HG03558 (cell line): ENCODE results near the gene PHTF2.
"Not testable (repeated sequence)": the region's sequence is repeated elsewhere in the genome, so short reads cannot be mapped to it uniquely, and the experiment has no call there.

Experiments used
- ATAC-seq: cut with Tn5 transposase; IDR thresholded peaks from one replicate; pipeline ENCODE4 v1.9.1; 2021; ENCODE audit warnings: moderate number of reproducible peaks; ENCODE audit not compliant: unreplicated experiment; ENCODE audit errors: extremely low read depth

The PHTF2 gene

GRCh38 chr7:77975672-77976480 is 177.3 kb downstream of the PHTF2 start:
- no peak for ATAC-seq

DNA sequence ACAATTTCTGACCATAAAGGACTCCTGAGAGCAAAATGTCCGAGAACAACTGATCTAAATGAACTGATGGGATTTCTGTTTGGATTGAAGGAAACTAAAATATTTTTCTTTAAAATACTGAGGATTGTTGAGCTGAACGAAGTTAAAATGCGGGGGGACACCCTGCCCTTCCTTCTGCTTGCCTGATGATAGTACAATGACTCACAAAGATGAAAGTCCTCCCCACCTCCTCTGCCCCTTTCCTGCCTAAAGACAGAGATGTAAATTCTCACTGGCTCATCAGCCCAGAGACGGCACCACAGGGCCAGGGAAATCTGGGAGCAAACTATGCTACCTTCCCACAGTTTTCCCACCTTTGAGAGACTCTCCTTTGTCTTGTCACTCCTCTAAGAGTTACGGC is 180.6 kb downstream of the PHTF2 start:
- no peak for ATAC-seq

DNA sequence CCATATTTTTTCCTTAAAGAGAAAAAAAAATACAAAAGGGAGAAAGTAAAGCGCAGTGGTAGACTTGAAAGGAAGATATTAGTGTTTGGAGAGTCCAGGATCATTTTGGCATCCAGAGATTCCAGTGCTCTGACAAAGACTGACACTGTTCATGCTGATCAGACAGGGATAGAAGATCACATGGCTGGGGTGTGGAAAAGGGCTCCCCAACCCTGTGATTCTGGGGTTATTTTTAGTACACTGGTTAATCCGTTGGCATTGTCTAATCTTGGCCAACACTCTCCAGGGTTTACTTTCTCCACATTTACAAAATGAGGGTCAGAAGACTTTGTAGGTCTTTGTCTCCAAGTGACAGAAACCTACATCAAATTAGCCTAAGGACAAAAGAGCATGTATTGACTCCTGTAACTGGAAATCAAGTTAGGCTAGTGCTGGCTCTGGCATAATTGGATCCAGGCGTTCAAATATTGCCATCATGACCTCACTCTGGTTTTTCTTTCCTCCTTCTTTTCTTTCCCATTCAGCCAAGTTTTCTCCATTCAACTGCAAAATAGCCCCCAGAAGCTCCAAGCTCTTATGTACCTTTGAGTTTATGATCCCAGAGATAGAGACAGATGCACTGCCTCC is 181.6 kb downstream of the PHTF2 start:
- no peak for ATAC-seq

- ATAC-seq, result no peak
Observed at GRCh38 chr7:77982926-77983550, 184.5 kb downstream of the PHTF2 start.

GRCh38 chr7:77983973-77984372 is 185.4 kb downstream of the PHTF2 start:
- no peak for ATAC-seq

- no peak for ATAC-seq
Observed at GRCh38 chr7:77985232-77985973, 186.8 kb downstream of the PHTF2 start.

GRCh38 chr7:77985974-77986339 is 187.4 kb downstream of the PHTF2 start:
- no peak for ATAC-seq

DNA sequence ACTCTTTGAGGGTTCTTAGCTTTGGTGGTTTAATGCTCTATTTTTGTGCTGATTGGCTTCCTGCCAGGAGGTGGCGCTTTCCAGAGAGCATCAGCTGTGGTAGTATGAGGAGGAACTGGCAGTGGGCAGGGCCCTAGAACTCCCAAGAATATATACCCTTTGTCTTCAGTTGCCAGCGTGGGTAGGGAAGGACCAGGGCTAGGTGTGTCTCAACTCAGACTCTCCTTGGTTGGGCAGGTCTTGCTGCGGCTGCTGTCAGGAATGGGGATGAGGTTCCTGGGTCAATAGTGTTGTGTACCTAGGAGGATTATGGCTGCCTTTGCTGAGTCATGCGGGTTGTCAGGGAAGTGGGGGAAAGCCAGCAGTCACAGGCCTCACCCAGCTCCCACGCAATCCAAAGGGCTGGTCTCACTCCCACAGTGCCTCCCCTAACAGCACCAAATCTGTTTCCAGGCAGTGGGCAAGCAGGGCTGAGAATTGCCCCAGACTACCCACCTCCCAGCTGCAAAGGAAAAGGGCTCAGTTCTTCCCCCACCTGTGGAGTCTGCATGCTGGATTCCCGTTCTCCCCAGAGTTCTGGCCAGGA is 191.5 kb downstream of the PHTF2 start:
- ATAC-seq, result no peak

GRCh38 chr7:77991656-77992055 is 193.1 kb downstream of the PHTF2 start:
- no peak for ATAC-seq

DNA sequence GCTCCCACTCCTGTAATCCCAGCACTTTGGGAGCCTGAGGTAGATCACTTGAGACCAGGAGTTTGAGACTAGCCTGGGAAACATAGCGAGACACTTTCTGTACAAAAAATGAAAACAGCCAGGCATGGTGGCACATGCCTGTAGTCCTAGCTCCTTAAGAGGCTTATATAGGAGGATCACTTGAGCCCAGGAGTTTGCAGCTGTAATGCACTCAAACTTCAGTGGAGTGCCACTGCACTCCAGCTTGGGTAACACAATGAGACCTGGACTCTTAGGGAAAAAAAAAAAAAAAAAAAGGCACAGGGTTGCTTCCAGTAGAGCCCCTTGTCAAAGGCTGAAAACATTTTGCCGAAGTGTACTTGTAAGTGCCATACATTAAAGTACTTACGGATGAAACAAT is 195.3 kb downstream of the PHTF2 start:
- ATAC-seq, result no peak

DNA sequence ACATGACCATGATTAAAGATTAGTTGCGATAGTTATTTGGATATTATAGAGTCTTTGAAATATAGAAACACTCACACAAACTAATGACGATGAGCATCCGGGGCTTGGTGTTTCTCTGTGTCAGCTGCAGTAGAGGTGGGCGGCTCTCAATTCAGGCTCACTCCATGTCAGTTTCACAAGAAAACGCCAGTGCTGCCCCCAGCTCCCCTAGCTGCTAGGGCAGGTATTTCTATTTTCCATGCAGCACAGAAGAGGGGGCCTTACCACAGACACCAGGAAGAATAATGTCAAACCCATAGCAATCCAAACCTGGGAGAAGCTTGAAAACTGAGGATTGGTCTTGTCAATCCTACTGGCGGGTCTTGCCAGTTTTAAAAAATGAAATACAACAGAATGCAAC is 197.1 kb downstream of the PHTF2 start:
- ATAC-seq, result no peak

GRCh38 chr7:77999168-77999567 is 200.6 kb downstream of the PHTF2 start:
- ATAC-seq, result not testable (repeated sequence)

DNA sequence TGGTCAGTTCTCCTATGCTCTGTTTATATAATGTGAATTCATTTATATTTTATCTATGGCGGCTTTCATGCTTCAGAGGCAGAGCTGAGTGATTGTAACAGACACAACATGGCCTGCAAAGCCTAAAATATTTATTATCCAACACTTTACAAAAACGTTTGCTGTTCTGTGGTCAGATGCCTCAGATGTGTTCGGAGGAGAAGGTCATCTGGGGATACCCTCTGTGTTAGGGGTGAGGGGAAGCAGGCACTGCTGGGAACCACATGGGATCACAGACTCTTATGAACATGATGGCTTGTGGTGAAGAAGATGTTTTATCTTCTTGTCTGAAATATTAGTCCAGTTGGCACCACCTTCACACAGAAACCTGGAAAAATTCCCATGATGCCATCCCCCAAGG is 203.4 kb downstream of the PHTF2 start:
- no peak for ATAC-seq

DNA sequence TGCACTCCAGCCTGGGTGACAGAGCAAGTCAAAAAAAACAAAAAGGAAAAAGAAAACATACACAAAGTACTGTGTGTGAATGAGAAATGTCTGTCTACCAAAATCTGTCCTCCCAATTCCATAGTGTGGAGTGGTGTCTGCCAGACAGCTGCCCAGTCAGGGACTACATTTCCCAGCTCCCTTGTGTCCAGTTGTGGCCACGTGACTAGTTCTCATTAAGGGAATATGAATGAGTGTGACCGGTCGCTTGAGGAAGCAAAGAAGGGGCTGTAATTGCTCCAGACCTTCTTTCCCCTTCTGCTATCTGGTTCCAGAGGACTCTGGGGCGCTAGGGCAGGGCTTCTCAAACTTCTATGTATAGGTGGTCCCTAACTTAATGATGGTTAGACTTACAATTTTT is 204.1 kb downstream of the PHTF2 start:
- ATAC-seq, result no peak

GRCh38 chr7:78006063-78006755 is 207.6 kb downstream of the PHTF2 start:
- ATAC-seq, result no peak
